Activated B cell treated with CpG ODN at 0.5 μM for 24 hours (primary cell): ENCODE data around the gene SPATS2. TPM values are rescaled to one million over a fixed set of nuclear protein-coding genes. Genes with fewer than 3 reads are reported as not detected.

Experiments used
- ATAC-seq: fragments of 200-7000 bp; cut with Tn5 transposase; one replicate; pipeline ENCODE4 v1.10.0; 2021; ENCODE audit warnings: low read depth, mild to moderate bottlenecking, moderate library complexity
- CTCF ChIA-PET: fragments of 350-600 bp; sonication (Branson Sonifier 250); formaldehyde crosslinking; loops from one replicate; lab custom pipeline; 2021; ENCODE audit warnings: antibody characterized with exemption; lab: Charles Lee
- POLR2A ChIA-PET: fragments of 350-600 bp; sonication (Branson Sonifier 250); formaldehyde crosslinking; loops from one replicate; lab custom pipeline; 2021; ENCODE audit warnings: antibody characterized with exemption; lab: Charles Lee
- DNase-seq: peaks from one replicate; pipeline ENCODE4 v3.0.0; 2022
- H3K27ac Mint-ChIP-seq: one replicate; pipeline ENCODE4 v1.8.0; 2020; ENCODE audit warnings: mixed read lengths
- H3K27me3 Mint-ChIP-seq: one replicate; pipeline ENCODE4 v1.8.0; 2021; ENCODE audit warnings: mixed read lengths
- H3K36me3 Mint-ChIP-seq: one replicate; pipeline ENCODE4 v1.8.0; 2021; ENCODE audit warnings: low read depth, mixed read lengths
- H3K4me1 Mint-ChIP-seq: one replicate; pipeline ENCODE4 v1.8.0; 2021; ENCODE audit warnings: mixed read lengths
- H3K4me3 Mint-ChIP-seq: one replicate; pipeline ENCODE4 v1.8.0; 2020; ENCODE audit warnings: mild to moderate bottlenecking, mixed read lengths
- H3K9me3 Mint-ChIP-seq: one replicate; pipeline ENCODE4 v1.8.0; 2020; ENCODE audit warnings: mixed read lengths
- CTCF ChIP-seq: fragments of 200-600 bp; IDR thresholded peaks from one replicate; pipeline ENCODE4 v1.8.0; 2022; ENCODE audit warnings: antibody characterized with exemption, mild to moderate bottlenecking
- intact Hi-C: fragments of 100-400 bp; cut with micrococcal nuclease; formaldehyde crosslinking; loops from one replicate; pipeline ENCODE4 v1.15.1; 2024
- total RNA-seq: library from RNA; stranded (reverse); gene quantifications from 2 replicates; pipeline ENCODE4 v1.2.3, GENCODE V29; 2022

Gene SPATS2
- total RNA-seq, 1 donor from 2014 or later = 18.9 TPM

- DNase-seq (no peak), ATAC-seq (no peak)
- Mint-ChIP-seq H3K4me3 (no peak overlapping the region), H3K27me3 (peaks cover 34% of the 10 kb centered on the region), H3K4me1 (peaks cover 45% of the 10 kb centered on the region), H3K9me3 (no peaks in the 10 kb centered on the region), H3K27ac (no peak overlapping the region), H3K36me3 (no peaks in the 10 kb centered on the region)
- intact Hi-C loops = loop anchor here (5.0 to 10.0 kb wide), 3 partner anchors 275 to 345 kb away; partner anchors contain the start of genes DDN, KMT2D, PRPF40B and RHEBL1
- TF ChIP-seq CTCF = no peak
- POLR2A ChIA-PET = no interaction called here
- CTCF ChIA-PET = interaction anchor here (2.3 to 3.2 kb wide), 2 partner anchors 17 to 51 kb away, joined by 16 to 54 read pairs; no protein-coding TSS in a partner anchor
These were observed 27.0 kb upstream of the SPATS2 start for GRCh38 chr12:49340095-49340870.

GRCh38 chr12:49340971-49341776, 26.1 kb upstream of the SPATS2 start:
- no peak for ATAC-seq
- Mint-ChIP-seq H3K4me1 (peaks cover 49% of the 10 kb centered on the region), H3K27ac (no peak overlapping the region), H3K9me3 (no peaks in the 10 kb centered on the region), H3K27me3 (peaks cover 33% of the 10 kb centered on the region), H3K4me3 (peak overlapping the region; percentile 19), H3K36me3 (no peaks in the 10 kb centered on the region)
- POLR2A ChIA-PET = interaction anchor here (1.3 to 1.4 kb wide), 2 partner anchors 18 to 52 kb away, joined by 3 to 6 read pairs; partner anchors contain the start of gene TROAP
- intact Hi-C loops = loop anchor here (5.0 to 10.0 kb wide), 3 partner anchors 276 to 346 kb away; partner anchors contain the start of genes DDN, KMT2D, PRPF40B and RHEBL1
- no peak for DNase-seq
- TF ChIP-seq CTCF = no peak
- CTCF ChIA-PET = interaction anchor here (0.9 to 3.6 kb wide), 11 partner anchors 9 to 173 kb away, joined by 3 to 54 read pairs (median 6); partner anchors contain the start of genes PRPH, SPATS2 and TROAP

GRCh38 chr12:49341777-49342065, 25.5 kb upstream of the SPATS2 start:
- Mint-ChIP-seq H3K36me3 (no peaks in the 10 kb centered on the region), H3K27me3 (peaks cover 38% of the 10 kb centered on the region), H3K27ac (no peak overlapping the region), H3K9me3 (no peaks in the 10 kb centered on the region), H3K4me1 (peaks cover 53% of the 10 kb centered on the region), H3K4me3 (peak overlapping the region; percentile 19)
- CTCF ChIA-PET = interaction anchor here (0.9 to 3.6 kb wide), 14 partner anchors 9 to 172 kb away, joined by 3 to 54 read pairs (median 6); partner anchors contain the start of genes PRPH, SPATS2 and TROAP
- no peak for ATAC-seq
- TF ChIP-seq CTCF = no peak
- POLR2A ChIA-PET = interaction anchor here (0.6 to 1.4 kb wide), 3 partner anchors 19 to 152 kb away, joined by 3 to 6 read pairs (median 3); partner anchors contain the start of gene TROAP
- intact Hi-C loops = loop anchor here (1.0 to 10.0 kb wide), 7 partner anchors 7 to 347 kb away; partner anchors contain the start of genes DDN, KMT2D, PRPF40B and RHEBL1
- no peak for DNase-seq

- CTCF ChIA-PET = interaction anchor here (0.9 to 3.6 kb wide), 15 partner anchors 8 to 172 kb away, joined by 3 to 54 read pairs (median 6); partner anchors contain the start of genes PRPH, SPATS2 and TROAP
- intact Hi-C loops = loop anchor here (1.0 to 10.0 kb wide), 7 partner anchors 8 to 347 kb away; partner anchors contain the start of genes DDN, KMT2D, PRPF40B and RHEBL1
- peak overlapping the region; percentile 67 for H3K4me3 Mint-ChIP-seq
- ATAC-seq (peak; percentile 75), DNase-seq (peak; percentile 71)
- H3K4me1 Mint-ChIP-seq = peaks cover 53% of the 10 kb centered on the region
- no peaks in the 10 kb centered on the region for H3K36me3 Mint-ChIP-seq
- H3K9me3 Mint-ChIP-seq = no peaks in the 10 kb centered on the region
- H3K27ac Mint-ChIP-seq = no peak overlapping the region
- TF ChIP-seq CTCF = peak; percentile 24
- peaks cover 39% of the 10 kb centered on the region for H3K27me3 Mint-ChIP-seq
- POLR2A ChIA-PET = interaction anchor here (0.6 to 1.9 kb wide), 8 partner anchors 15 to 153 kb away, joined by 3 to 11 read pairs (median 4); partner anchors contain the start of genes SPATS2, TROAP and TUBA1A
These were observed 25.0 kb upstream of the SPATS2 start for GRCh38 chr12:49342066-49342913.
